ENCODE results near the gene HSD3B7.

Gene HSD3B7

DNA sequence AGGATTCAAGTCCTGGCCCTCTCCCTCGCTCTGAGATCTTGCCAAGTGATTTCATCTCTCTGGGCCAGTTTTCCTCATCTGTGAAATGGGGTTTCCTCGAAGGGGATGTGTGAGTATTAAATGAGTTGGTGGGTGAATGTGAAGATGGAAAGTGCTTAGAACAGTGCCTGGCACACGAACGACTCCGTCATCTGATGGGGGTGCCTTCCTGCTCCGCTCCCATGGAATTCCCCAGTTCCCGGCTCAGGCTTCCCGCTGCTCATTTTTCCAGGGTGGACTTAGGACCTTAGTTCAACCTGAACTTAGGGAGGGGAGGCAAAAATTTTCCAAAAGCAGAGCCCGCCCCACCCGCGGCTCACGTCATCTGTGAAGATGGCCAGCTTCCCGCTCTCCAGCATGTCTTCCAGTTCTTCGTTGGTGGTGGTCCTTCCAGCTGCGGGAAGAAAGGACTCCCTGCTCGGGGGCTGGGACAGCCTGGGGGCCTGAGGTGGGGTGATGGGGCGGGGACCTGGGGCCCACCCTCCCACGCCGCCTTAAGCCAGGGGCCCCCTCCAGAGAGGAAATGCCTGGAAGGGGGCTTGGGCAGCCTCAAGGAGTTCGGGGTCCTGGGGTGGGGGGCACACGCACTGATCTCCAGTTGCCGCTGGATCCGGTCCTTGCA is 11.4 kb downstream of the HSD3B7 start:
- DNase-seq (ENCODE audit: low spot score): no peak
- peak overlapping the region; percentile 43 for H3K4me3 ChIP-seq (ENCODE audit: severe bottlenecking)

DNA sequence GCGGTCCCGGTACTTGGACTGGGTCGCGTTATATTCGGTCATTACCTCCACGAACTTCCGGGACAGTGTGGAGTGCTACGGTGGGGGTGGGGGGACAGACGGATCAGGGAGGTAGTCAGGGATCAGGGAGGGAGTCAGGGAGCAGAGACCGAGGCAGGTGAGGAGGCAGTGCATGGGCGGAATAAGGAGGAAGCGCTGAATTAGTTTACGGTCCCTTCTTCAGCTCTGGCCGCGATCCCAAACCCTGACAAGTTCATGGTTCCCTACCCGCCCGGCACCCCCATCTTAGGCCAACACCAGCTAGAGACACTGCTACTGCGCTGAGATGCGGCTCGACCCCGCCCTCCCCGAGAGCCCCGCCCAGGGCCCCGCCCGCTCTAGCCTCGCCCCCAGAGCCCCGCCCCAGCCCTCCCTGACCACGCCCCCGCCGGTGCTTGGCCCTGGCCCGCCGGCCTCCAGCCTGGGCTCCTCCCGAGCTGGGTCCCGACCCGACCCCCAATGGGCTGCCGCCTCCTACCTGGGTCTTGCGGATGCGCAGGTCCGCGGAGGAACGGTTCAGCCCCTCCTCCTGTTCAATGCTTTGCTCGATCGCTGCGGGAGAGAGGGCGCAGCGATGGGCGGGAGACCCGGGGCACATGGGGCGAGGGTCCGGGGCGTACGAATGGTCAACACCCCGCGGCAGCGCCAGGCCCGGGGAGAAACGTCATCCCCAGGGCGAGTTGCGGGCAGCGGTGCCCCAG is 12.1 kb downstream of the HSD3B7 start:
- TF ChIP-seq, protein P1, sequence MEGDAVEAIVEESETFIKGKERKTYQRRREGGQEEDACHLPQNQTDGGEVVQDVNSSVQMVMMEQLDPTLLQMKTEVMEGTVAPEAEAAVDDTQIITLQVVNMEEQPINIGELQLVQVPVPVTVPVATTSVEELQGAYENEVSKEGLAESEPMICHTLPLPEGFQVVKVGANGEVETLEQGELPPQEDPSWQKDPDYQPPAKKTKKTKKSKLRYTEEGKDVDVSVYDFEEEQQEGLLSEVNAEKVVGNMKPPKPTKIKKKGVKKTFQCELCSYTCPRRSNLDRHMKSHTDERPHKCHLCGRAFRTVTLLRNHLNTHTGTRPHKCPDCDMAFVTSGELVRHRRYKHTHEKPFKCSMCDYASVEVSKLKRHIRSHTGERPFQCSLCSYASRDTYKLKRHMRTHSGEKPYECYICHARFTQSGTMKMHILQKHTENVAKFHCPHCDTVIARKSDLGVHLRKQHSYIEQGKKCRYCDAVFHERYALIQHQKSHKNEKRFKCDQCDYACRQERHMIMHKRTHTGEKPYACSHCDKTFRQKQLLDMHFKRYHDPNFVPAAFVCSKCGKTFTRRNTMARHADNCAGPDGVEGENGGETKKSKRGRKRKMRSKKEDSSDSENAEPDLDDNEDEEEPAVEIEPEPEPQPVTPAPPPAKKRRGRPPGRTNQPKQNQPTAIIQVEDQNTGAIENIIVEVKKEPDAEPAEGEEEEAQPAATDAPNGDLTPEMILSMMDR (IDR thresholded peaks at IDR 0.05; ENCODE audit: poor library complexity, severe bottlenecking): no peak
- Histone ChIP-seq H3K36me3 (ENCODE audit: low read depth) (no peaks in the 10 kb centered on the region), H3K4me3 (ENCODE audit: severe bottlenecking) (peak overlapping the region; percentile 43), H3K4me1 (ENCODE audit: insufficient read depth, poor library complexity, severe bottlenecking) (peaks cover 14% of the 10 kb centered on the region), H3K27ac (ENCODE audit: poor library complexity, severe bottlenecking) (peak overlapping the region; percentile 94), H3K9me3 (ENCODE audit: severe bottlenecking) (no peaks in the 10 kb centered on the region), H3K27me3 (ENCODE audit: insufficient read depth, poor library complexity, severe bottlenecking) (no peaks in the 10 kb centered on the region)
- ATAC-seq (ENCODE audit: low read depth) (peak; percentile 85), DNase-seq (ENCODE audit: low spot score) (peak; percentile 85)

More for the DNA sequence above, 11.4 kb downstream of the HSD3B7 start:
- Histone ChIP-seq H3K4me1 (ENCODE audit: insufficient read depth, poor library complexity, severe bottlenecking) (peaks cover 14% of the 10 kb centered on the region), H3K27ac (ENCODE audit: poor library complexity, severe bottlenecking) (peak overlapping the region; percentile 94), H3K36me3 (ENCODE audit: low read depth) (no peaks in the 10 kb centered on the region), H3K9me3 (ENCODE audit: severe bottlenecking) (no peaks in the 10 kb centered on the region), H3K27me3 (ENCODE audit: insufficient read depth, poor library complexity, severe bottlenecking) (no peaks in the 10 kb centered on the region)
- no peak for ATAC-seq (ENCODE audit: low read depth)
- TF ChIP-seq, protein P1 (IDR thresholded peaks at IDR 0.05; ENCODE audit: poor library complexity, severe bottlenecking): no peak

- H3K4me1 ChIP-seq (ENCODE audit: insufficient read depth, poor library complexity, severe bottlenecking): peaks cover 14% of the 10 kb centered on the region
- TF ChIP-seq, protein P1 (IDR thresholded peaks at IDR 0.05; ENCODE audit: poor library complexity, severe bottlenecking): no peak
- H3K9me3 ChIP-seq (ENCODE audit: severe bottlenecking): no peaks in the 10 kb centered on the region
- peak overlapping the region; percentile 43 for H3K4me3 ChIP-seq (ENCODE audit: severe bottlenecking)
- ATAC-seq (ENCODE audit: low read depth) (peak; percentile 80), DNase-seq (ENCODE audit: low spot score) (no peak)
- peak overlapping the region; percentile 94 for H3K27ac ChIP-seq (ENCODE audit: poor library complexity, severe bottlenecking)
- H3K27me3 ChIP-seq (ENCODE audit: insufficient read depth, poor library complexity, severe bottlenecking): no peaks in the 10 kb centered on the region
- H3K36me3 ChIP-seq (ENCODE audit: low read depth): no peaks in the 10 kb centered on the region
Observed at GRCh38 chr16:30997725-30998711, 13.0 kb downstream of the HSD3B7 start.

- no peak for ATAC-seq (ENCODE audit: low read depth)
Observed at GRCh38 chr16:30998852-30999761, 14.1 kb downstream of the HSD3B7 start.

More at GRCh38 chr16:30998852-30999761, 14.1 kb downstream of the HSD3B7 start:
- Histone ChIP-seq H3K4me1 (ENCODE audit: insufficient read depth, poor library complexity, severe bottlenecking) (peaks cover 14% of the 10 kb centered on the region), H3K4me3 (ENCODE audit: severe bottlenecking) (no peak overlapping the region), H3K36me3 (ENCODE audit: low read depth) (no peaks in the 10 kb centered on the region), H3K9me3 (ENCODE audit: severe bottlenecking) (no peaks in the 10 kb centered on the region), H3K27me3 (ENCODE audit: insufficient read depth, poor library complexity, severe bottlenecking) (no peaks in the 10 kb centered on the region), H3K27ac (ENCODE audit: poor library complexity, severe bottlenecking) (peak overlapping the region; percentile 94)
- DNase-seq (ENCODE audit: low spot score): no peak
- TF ChIP-seq, protein P1 (IDR thresholded peaks at IDR 0.05; ENCODE audit: poor library complexity, severe bottlenecking): no peak
